G401.6 (cell line): ENCODE results near the gene ARHGEF16.

Experiments
- FAIRE-seq: peaks from 2 replicates; lab custom pipeline; 2012; peaks lifted over from hg19 to GRCh38; lab: Jason Lieb, UNC

Gene ARHGEF16

GRCh38 chr1:3453891-3454810 is at the start of gene ARHGEF16:
Gene ARHGEF16 (plus strand): TSS chr1:3454665. CDS start chr1:3463085, 8,420 bp downstream.
- no peak for FAIRE-seq

- no peak for FAIRE-seq
These were observed 49.7 kb upstream of the ARHGEF16 start for GRCh38 chr1:3404801-3405200.

- no peak for FAIRE-seq
These were observed 49.0 kb upstream of the ARHGEF16 start for GRCh38 chr1:3405491-3405890.

GRCh38 chr1:3405974-3406867 is 48.2 kb upstream of the ARHGEF16 start:
- FAIRE-seq = no peak

GRCh38 chr1:3407021-3407420 is 47.4 kb upstream of the ARHGEF16 start:
- no peak for FAIRE-seq

GRCh38 chr1:3408751-3409266 is 45.7 kb upstream of the ARHGEF16 start:
- no peak for FAIRE-seq

GRCh38 chr1:3409366-3410141 is 44.9 kb upstream of the ARHGEF16 start:
- FAIRE-seq = no peak

- no peak for FAIRE-seq
These were observed 44.1 kb upstream of the ARHGEF16 start for GRCh38 chr1:3410142-3410925.

GRCh38 chr1:3411806-3412205 is 42.7 kb upstream of the ARHGEF16 start:
- FAIRE-seq = no peak

GRCh38 chr1:3412376-3412775 is 42.1 kb upstream of the ARHGEF16 start:
- no peak for FAIRE-seq

- FAIRE-seq = no peak
These were observed 40.3 kb upstream of the ARHGEF16 start for GRCh38 chr1:3413975-3414710.

GRCh38 chr1:3415260-3416090 is 39.0 kb upstream of the ARHGEF16 start:
- FAIRE-seq = no peak

GRCh38 chr1:3417082-3417739 is 37.3 kb upstream of the ARHGEF16 start:
- no peak for FAIRE-seq

- no peak for FAIRE-seq
These were observed 36.5 kb upstream of the ARHGEF16 start for GRCh38 chr1:3417934-3418333.

GRCh38 chr1:3418600-3418999 is 35.9 kb upstream of the ARHGEF16 start:
- no peak for FAIRE-seq

- no peak for FAIRE-seq
These were observed 34.9 kb upstream of the ARHGEF16 start for GRCh38 chr1:3419415-3420204.

GRCh38 chr1:3420218-3420951 is 34.1 kb upstream of the ARHGEF16 start:
- no peak for FAIRE-seq
